ENCODE data around the gene AFMID.

GRCh38 chr17:78151514-78152008 lies 35.6 kb upstream of the AFMID start:
- TF ChIP-seq CTCF (IDR thresholded peaks at IDR 0.05 in 2 of 3, conservative IDR thresholded peaks at IDR 0.05 in 1 of 3; ENCODE audit: borderline replicate concordance in 1 of 3, insufficient read depth in 1 of 3, low read depth in 2 of 3, low read length in 2 of 3): no peak
- TF ChIP-seq ATF3 (IDR thresholded peaks at IDR 0.05): no peak
- TF ChIP-seq EZH2phosphoT487 (IDR thresholded peaks at IDR 0.05; ENCODE audit: borderline replicate concordance): no peak
- TF ChIP-seq POLR2AphosphoS5 (IDR thresholded peaks at IDR 0.05; ENCODE audit: low read depth, low read length): no peak
- TF ChIP-seq ZBTB33 (IDR thresholded peaks at IDR 0.05; ENCODE audit: extremely low read depth, insufficient replicate concordance, low read length): no peak
- TF ChIP-seq REST (IDR thresholded peaks at IDR 0.05; ENCODE audit: low read depth): no peak
- TF ChIP-seq SP1 (IDR thresholded peaks at IDR 0.05; ENCODE audit: low read depth): no peak
- TF ChIP-seq ZFX (IDR thresholded peaks at IDR 0.05): no peak
- TF ChIP-seq SRF (IDR thresholded peaks at IDR 0.05; ENCODE audit: low read depth): no peak
- no peak for TF ChIP-seq EZH2 (IDR thresholded peaks at IDR 0.05)
- TF ChIP-seq POLR2A (IDR thresholded peaks at IDR 0.05; ENCODE audit: borderline replicate concordance, extremely low read depth, insufficient read depth, insufficient read length): no peak
- no peak for TF ChIP-seq EGR1 (IDR thresholded peaks at IDR 0.05; ENCODE audit: low read depth)
- no peak for TF ChIP-seq FOSL1 (IDR thresholded peaks at IDR 0.05; ENCODE audit: low read depth)
